Hematopoietic multipotent progenitor cell treated with erythropoietin and hydrocortisone succinate and interleukin-3 and kit ligand, for 4 days (in vitro differentiated cells): ENCODE data around the gene KCNS1.

Experiments
- DNase-seq: peaks from one replicate; pipeline ENCODE4 v3.0.0-alpha.2; 2015

KCNS1 gene

DNA sequence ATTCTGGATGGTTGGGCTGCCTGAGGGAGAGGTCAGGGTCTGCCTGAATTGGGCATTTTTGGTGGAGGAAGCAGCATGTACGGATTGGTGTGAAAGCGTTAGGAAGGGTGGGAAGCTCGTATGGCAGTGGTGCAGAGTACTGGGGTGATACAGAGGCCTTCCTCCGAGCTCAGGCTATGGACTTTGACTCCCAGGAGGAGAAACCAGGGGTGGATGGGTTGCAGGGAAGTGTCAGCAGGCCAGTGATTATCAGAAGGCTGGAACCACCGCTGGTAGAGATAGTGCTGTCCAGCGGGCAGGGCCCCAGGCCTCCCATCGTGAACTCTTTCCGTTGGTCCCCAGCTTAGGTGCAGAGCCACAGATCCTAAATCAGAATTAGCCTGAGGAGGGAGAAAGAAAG is 8.7 kb upstream of the KCNS1 start:
- DNase-seq: no peak

DNA sequence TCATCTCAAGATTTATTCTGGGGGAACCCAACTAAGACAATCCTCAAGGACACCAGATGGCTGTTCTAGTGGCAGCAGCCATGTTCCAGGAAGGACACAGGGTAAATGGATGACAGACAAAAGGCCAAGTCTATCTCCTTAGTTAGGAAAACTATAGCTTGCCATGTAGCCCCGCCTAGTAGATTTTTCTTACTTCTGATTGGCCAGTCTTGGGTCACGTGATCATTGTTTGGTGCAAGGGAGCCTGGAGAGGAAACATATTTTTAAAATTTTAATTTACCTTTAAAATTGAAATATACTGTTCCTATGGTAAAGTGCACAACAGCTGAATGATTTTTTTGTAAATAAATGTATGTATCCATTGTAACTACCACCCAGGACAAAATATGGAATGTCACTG is 4.4 kb upstream of the KCNS1 start:
- no peak for DNase-seq

DNA sequence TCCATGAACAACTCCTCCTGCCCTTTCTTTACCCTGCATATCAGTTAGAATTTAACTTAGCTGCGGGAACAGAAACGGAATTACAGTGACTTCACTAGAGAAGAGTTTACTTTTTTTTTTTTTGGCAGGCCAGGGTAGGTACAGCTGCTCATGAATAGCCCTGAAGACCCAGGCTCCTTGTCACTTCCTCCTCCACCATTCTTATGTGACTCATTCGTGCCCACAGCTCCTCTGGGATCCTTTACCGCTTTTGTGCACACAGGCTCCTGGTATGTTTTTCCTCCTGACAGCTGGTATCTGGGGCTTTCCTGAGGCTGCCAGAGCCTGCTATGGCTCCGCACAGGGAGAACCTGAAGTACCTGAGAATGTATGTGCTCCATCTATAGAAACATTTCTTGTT is 3.9 kb upstream of the KCNS1 start:
- no peak for DNase-seq

DNA sequence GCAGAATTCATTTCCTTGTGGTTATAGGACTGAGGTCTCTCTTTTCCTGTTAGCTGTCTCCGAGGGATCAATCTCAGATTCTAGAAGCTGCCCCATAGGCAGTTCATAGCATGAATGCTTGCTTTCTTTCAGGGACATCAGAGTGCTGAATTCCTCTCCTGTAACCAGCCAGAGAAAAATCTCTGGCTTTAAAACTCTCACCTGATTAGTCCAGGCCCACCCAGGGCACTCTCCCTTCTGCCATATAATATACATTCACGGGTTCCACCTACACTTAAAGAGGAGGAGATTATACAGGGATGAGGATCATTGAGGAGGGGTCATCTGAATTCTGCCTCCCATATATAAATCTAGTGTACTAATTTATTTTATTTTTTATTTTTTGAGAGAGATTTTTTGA is 2.1 kb upstream of the KCNS1 start:
- no peak for DNase-seq

DNA sequence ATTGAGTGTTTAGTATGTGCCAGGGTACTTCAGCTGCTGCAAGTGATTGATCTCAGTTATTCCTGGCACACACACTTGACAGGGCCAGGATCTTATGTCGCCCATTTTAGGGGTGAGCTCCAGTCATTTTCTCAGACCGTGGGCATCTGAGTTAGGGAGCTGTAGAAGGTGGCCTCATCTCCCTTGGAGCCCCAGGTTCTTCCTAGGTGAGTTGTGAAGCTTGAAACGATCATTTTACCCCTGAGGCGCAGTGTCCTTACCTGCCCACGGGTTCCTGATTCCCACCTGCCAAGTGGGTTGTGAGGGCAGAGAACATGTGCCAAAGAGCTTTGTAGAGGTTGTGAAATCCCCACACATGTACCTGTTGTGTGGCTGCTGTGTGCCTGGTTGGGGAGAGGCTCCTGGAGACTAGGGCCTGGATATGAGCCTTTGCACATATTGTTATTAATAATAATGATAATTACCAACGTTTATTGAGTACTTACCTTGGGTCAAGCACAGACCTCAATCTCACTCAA is 465 bp upstream of the KCNS1 start:
- DNase-seq: no peak

DNA sequence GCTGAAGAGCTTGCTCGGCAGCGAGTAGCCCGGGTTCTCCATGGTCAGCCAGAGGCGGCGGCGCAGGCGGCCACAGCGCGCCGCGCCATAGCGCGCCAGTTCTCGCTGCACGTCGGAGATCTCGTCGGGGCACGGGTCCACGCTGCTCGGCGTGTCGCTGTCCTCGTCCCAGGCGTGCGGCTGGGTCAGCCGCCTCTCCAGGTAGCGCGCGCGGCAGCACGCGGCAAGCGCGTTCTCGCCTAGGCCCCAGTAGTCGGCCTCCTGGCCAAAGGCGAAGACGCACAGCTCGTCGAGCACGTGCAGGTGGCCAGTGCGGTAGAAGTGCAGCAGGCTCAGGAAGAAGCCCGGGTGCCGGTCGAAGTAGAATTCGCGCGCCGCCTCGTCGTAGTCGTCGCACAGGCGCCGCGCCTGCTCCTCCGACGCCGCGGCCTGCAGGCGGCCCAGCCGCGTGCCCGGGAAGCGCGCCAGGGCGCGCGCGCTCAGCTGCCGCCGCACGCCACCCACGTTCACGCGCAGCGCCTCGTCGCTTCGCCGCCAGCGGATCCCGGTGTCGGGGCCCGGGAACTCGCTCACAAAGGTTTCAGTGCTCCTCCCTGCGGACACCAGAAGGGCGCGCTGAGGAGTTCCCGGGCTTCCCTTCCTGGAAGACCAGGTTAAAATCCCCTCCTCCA is 2.7 kb downstream of the KCNS1 start:
- DNase-seq: peak; percentile 58

DNA sequence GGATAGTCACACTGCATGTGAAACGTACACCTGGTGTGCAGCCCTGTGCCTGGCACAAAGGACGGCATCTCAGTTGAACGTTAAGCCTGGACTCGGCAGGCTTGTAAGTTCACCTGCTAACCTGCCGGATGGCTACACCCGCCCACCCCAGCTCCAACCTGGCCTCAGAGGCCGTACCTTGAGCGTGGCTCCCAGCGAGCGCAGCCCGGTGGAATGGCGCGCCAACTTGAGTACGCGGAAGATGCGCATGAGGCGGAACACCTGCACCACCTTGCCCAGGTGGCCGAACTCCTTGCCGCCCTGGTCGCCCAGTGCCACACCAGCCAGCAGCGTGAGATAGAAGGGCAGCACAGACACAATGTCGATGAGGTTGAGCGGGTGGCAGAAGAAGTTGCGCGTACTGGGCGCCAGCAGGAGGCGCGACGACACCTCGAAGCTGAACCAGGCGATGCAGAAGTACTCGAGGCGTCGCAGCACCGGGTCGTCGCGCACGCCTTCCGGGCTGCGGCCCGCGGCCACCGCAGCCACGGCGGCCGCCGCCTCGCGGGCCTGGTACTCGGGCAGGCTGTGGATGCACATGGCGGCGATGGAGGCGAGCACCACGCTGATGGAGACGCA is 3.3 kb downstream of the KCNS1 start:
- peak; percentile 85 for DNase-seq

DNA sequence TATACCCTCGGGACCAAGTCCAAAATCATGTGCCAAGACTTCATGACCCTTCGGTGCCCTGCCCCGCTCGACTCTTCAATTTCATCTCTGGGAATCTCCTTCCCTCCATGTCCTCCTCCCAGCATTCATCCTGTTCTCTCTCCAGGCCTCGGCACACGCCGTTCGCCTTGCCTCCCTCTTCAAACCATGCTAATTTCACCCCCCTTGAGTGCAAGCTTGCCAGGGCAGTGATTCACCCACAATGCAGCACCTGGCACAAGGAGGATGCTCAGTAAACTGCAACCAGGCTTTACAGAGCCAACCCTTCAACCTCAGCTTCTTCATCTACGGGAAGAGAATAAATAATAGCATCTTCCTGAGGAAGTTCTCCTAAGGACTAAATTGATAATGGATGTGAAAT is 4.1 kb downstream of the KCNS1 start:
- no peak for DNase-seq

DNA sequence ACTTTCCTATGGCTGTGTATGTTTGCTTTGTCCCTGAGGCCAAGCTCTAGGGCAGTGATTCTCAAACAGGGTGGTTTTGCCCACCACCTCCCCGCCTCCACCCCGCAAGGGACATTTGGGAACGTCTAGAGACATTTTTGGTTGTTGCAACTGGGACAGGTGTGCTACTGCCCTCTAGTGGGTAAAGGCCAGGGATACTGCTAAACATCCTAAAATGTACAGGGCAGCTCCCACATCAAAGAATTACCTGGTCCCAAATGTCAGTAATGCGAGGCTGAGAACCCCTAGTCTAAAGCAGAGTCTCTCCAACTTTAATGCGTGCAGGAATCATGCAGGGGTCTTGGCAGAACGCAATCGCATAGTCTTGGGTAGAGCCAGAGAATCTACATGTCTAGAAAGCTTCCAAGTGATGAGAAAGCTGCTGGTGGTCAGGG is 5.1 kb downstream of the KCNS1 start:
- DNase-seq: peak; percentile 81

DNA sequence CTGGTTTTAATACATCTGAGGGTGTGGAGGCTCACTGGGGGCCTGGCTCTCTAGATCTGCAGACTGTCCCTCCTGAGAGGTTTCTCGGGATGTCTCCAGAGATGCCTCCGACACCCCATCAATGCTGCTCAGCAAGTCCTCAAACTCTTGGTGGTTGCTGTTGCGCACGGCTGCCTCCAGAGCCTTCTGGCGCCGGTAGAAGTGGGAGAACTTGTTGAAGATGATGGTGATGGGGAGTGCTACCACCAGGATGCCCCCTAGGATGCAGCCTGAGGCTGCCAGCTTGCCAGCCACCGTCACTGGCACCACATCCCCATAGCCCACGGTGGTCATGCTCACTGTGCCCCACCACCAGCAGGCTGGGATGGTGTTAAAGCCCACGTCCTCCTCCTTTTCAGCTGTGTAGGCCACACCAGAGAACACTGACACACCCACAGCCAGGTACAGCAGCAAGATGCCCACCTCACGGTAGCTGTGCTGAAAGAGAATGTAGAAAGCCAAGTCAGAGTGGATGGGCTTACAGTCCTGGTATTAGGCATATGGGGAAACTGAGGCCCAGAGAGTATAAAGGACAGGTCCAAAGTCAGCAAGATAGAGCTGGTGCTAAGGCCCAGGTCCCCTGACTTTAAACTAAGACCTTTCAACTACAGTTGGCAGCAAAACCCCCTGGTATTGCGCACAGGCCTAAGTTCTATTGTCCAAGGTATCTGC is 5.9 kb downstream of the KCNS1 start:
- no peak for DNase-seq

DNA sequence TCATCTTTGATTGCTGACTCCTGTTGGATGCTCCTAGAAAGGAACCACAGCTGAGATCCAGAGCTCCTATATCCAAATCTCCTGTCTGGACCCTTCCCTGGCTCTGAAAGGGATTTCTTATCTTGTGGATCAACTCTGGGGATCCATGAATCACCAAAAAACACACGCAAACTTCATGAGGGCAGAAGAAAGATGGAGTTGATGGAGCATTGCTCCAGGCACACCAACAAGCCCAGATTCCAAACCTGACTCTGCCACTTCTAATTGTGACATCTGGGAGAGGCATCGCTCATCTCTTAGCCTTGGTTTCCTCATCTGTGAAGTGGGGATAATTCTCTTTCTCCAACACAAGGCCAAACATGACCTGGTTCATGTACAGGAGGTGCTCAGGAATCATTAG is 6.7 kb downstream of the KCNS1 start:
- no peak for DNase-seq

DNA sequence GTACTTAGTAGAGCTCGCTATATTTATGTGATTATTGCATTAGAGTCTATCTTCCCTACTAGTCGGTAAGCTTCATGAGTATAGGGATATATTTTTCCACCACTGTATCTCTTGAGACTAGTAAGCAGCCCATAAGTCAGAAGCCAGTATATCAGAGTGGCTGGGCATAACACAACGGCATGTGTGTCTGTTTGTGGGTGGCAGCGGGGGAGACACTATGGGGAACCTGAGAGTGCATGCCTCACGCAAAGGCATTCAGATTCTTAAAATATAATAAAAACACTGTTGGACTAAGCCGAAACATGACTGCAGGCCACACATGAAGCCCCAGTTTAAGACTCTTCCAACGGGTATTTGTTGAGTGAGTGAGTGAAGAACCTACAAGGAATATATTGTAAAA is 8.0 kb downstream of the KCNS1 start:
- no peak for DNase-seq

DNA sequence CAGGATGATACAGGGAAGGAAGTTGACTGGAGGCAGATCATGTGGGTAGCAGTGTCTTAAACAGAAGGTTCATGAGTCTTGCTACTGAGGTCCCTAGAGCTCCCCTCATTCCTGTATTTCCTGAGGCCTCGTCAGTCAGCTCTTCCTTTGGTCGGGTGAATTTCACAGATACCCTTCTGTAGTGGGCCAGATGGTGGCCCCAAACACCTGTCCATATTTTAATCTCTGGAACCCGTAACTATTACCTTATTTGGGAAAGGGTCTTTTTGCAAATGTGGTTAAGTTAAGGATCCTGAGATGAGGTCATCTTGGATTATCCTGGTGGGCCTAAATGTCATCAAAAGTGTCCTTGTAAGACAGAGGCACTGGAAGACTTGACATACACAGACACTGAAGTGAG is 9.6 kb downstream of the KCNS1 start:
- no peak for DNase-seq

DNA sequence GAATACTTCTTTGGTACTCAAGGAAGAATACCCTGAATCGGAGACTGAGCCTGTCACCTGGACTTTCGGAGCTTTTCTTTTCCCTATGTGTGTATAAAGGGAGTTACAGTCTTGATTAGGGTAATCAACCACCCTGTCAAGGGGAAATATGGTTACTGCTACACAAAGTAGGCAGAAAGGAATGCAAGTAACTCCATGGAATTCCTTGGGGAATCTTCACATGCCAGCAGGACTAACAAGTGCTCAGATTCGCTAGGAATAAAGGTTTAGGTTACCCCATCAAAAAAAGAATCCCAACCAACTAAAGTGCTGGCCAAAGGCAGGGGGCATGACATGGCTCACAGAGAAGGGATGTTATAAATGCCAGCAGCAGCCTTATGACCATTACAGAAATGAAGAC is 10.4 kb downstream of the KCNS1 start:
- DNase-seq: no peak

DNA sequence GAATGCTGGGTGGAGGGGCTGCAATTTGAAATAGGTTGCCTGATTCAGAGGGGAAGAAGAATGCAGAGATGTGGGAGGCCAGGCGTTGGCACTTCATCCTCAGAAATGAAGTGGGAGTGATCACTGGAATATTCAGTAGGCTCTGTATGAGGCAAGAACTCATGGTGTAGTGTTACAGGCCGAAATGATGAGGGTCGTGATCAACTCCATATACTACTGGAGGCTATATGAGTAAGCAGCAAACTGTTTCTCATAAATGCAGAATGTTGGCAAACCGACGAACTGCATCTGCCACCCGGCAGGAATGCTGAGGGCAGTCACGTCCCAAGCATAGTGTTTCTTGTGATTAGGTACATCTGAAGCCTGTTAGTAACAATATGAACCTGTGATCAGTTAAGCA is 12.7 kb downstream of the KCNS1 start:
- DNase-seq: no peak

DNA sequence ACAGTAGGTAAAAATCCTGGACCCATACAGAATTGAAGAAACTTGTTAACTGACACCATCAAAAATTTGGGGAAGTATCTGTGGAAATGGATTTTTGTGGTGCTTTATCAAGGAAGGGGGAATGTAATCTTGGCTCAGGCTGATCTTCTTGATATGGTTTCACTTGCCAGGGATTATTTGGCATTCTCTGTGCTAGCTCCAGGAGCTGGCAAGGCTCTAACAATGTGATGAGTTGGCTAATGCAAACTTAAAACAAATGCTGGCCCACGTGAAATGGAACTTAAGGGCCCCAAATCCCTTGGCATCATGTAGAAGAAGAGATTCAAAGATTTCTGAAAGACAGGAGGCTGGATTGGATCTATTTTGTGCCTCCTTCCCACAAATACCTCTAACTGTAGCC is 13.1 kb downstream of the KCNS1 start:
- no peak for DNase-seq

DNA sequence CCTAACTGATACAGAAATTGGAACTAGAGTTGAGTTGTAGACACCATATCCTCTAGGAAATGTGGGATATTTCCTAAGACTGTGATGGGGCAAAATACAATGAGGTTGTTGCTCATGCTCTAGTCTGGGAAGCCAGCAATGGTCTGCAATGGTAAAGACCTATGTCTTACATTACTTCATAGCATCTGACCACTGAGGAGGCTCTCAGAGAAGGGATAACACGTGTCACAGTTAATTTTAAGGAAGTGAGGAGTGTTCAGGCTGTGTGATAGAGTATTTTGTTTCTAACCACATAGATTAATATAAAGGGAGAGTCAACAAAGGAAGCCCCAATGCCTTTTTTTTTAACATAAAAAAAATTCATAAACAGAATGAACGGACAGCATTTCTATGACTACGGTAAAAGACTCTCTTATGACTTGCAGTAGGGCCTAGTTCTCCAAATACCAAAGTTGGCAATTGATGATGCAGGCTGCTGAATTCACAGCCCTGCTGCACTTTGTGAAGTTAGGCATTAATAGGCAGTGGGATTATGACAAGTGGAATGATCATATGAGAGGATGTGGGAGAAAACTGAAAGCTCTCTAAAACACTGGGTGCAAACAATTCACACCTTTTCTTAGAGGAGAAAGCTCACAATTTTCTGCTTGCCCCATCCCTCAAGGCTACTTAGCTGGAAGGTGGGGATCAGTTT is 13.7 kb downstream of the KCNS1 start:
- peak; percentile 51 for DNase-seq

DNA sequence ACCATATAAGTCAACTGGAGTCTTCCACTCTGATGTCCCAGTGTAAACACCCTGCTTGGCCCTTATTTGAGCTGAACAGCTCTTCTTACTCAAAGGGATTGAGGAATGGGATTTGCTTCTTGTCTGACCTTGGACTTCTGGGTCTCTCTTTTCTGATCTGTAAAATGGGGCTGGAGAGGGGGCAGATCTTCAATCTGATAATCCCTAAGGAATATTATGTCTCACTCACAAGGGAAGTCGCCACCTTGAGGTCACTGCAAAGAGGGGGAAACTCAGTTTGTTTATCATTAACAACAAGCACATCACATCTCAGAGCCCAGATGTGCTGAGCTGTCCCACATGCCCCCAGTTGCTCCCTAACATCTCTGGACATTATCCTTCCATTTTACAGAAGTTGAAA is 15.1 kb downstream of the KCNS1 start:
- no peak for DNase-seq

DNA sequence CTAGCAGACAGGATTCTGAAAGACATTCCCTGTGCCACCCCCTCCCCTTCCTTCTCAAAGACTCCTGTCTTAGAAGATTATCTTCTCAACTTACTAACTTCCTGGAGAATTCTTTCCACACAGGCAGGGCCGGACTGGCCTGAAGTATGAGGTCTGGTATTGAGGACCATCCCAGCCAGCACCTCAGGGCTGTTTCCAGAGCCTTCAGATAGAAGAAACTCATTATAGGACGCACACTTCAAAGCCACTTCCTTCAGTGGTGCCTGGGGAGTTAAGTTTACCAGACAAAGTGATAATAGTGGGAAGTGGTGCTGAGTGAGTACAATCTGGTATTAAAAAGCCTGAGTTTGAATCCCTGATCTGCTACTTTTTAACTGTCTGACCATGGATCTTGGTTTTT is 15.6 kb downstream of the KCNS1 start:
- DNase-seq: no peak

DNA sequence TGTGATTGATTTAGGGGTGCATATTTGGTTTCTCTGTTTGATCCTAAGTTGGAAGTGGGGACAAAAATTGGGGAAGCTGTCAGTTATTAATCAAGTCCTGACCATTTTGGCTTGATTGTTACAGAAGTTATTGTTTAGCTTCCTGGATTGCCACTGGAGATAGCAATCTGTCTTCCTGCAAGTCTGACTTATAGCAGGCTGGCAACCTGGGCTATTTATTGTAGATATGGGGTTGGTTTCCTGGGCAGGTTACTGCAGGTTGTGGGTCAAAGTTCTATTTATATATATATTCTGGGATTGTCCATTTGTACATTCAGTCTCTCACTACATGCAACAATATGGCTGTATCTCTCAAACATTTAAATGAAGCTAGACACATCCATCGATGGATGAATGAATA is 17.8 kb downstream of the KCNS1 start:
- no peak for DNase-seq

DNA sequence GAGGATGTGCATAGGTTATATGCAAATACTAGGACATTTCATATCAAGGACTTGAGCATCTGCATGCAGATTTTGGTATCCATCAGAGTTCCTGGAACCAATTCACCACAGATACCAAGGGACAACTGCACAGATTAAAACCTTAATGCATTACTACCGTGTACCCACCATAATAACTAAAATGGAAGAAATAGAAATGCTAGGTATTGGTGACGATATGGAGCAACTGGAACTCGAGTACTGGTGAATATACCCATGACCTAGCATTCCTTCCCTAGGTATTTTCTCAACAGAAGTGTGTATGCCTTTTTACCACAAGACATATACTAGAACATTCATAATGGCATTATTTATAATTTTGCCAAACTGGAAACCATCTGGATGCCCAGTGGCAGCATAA is 18.5 kb downstream of the KCNS1 start:
- DNase-seq: no peak

DNA sequence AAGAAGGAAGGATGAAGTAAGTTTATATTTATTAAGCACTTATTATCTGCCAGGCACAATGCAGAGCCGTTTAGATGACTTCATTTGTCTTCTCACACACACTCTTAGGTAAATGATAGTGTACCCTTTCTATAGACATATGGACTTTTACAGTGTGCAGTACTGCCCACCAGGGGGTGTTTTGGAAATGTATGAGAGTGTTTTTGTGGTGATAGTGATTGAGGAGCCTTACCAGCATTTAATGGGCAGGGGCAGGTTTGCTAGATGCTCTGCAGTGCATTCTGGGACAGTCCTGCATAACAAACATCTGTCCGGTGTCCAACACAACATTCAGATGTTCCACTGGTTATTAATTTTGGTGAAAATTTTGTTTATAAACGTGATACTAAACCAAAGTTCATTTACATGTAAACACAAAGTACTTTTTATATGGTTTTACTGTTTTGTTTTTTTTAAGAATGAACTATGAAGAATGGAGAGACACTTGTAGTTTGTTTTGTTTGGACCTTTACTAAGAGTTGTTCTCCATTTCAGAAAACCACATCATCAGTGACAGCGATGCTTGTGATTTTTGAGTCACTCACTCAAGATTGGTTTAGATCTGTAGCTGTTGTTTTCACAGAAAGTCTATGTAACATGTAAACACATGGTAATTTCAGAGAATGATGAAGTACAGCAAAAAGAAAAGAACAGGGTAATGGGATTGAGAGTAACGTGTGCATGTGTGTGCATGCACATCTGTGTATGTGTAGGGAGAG is 19.9 kb downstream of the KCNS1 start:
- peak; percentile 58 for DNase-seq

DNA sequence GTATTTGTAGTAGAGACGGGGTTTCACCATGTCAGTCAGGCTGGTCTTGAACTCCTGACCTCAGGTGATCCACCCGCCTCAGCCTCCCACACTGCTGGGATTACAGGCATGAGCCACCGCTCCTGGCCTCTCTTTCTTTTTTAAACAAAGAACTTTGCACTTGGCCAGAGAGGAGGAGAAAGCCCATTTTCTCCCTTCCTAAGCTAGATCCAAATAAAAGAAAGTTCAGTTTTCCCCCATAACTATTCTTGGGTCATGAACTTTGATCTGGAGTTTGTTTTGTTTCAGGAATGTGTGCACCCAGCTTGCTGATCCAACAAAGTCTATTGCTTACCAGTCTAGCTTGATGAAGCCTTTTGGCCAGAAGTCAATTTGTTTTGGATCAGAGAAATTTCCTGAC is 23.4 kb downstream of the KCNS1 start:
- DNase-seq: no peak
